Endothelial cell of umbilical vein (primary cell): Measurements from ENCODE around the gene KAT6B. TPM values are rescaled to one million over a fixed set of nuclear protein-coding genes. Genes with fewer than 3 reads are reported as not detected.

ENCODE experiments used
- BruUV-seq: library from RNA; stranded (reverse); fragments of 400-500 nt; replicated peaks from 2 replicates; lab custom pipeline; 2021; lab: Mats Ljungman, UMichigan
- CTCF ChIA-PET: fragments of 300-600, 350-600 bp; sonication (Branson Sonifier 250); formaldehyde crosslinking; loops from one replicate; lab custom pipeline; 2021; ENCODE audit warnings: antibody characterized with exemption, inconsistent platforms; lab: Charles Lee
- POLR2A ChIA-PET: fragments of 300-600, 350-600 bp; sonication (Branson Sonifier 250); formaldehyde crosslinking; loops from one replicate; lab custom pipeline; 2021; ENCODE audit warnings: antibody characterized with exemption, inconsistent platforms; lab: Charles Lee
- DNase-seq: peaks from one replicate; pipeline ENCODE4 v3.0.0-alpha.2; 2011; ENCODE audit warnings: low read depth, low spot score
- FAIRE-seq: peaks from 2 replicates; lab custom pipeline; 2011; peaks lifted over from hg19 to GRCh38; lab: Jason Lieb, UNC
- H2AFZ ChIP-seq: 2 replicates; pipeline ENCODE4 v1.6.0; 2012; ENCODE audit warnings: low read depth, low read length, control low read depth, inconsistent platforms
- H3K27ac ChIP-seq: 2 replicates; pipeline ENCODE4 v1.5.1; 2011; ENCODE audit warnings: low read depth, mild to moderate bottlenecking, control low read depth, low read length, moderate library complexity; ENCODE audit not compliant: insufficient read depth
- H3K27me3 ChIP-seq, 2 experiments: 2 replicates each; pipeline versions ENCODE4 v1.6.0 to v1.6.1; 2011; ENCODE audit warnings: low read length in 2 of 2, mixed read lengths in 1 of 2; ENCODE audit not compliant: control insufficient read depth in 2 of 2, insufficient read depth in 2 of 2
- H3K36me3 ChIP-seq, 2 experiments: 2 replicates in 1 of 2; 3 replicates in 1 of 2; pipeline ENCODE4 v1.5.1; 2011; ENCODE audit warnings: low read length in 2 of 2, mild to moderate bottlenecking in 1 of 2, moderate library complexity in 1 of 2; ENCODE audit not compliant: control insufficient read depth in 2 of 2, insufficient read depth in 2 of 2; ENCODE audit errors: extremely low read depth in 1 of 2
- H3K4me1 ChIP-seq: 3 replicates; pipeline ENCODE4 v1.5.1; 2011; ENCODE audit warnings: mild to moderate bottlenecking, low read length; ENCODE audit not compliant: control insufficient read depth, insufficient read depth; ENCODE audit errors: extremely low read depth
- H3K4me2 ChIP-seq: 2 replicates; pipeline ENCODE4 v1.6.1; 2011; ENCODE audit warnings: low read length, control low read depth, mixed read lengths; ENCODE audit not compliant: insufficient read depth
- H3K4me3 ChIP-seq, 3 experiments: fragments of 200-600 bp in 1 of 3; sonication (generic), shearing (Covaris generic) in 1 of 3; replicated peaks in 1 of 3; 2 replicates each; pipeline ENCODE4 v1.5.1; 2011 to 2016; ENCODE audit warnings: control low read depth in 3 of 3, low read length in 3 of 3, mild to moderate bottlenecking in 2 of 3, inconsistent platforms in 1 of 3, low read depth in 1 of 3, moderate library complexity in 1 of 3; ENCODE audit not compliant: insufficient read depth in 1 of 3
- H3K79me2 ChIP-seq: 2 replicates; pipeline ENCODE4 v1.6.0; 2012; ENCODE audit warnings: low read length, inconsistent platforms; ENCODE audit not compliant: control insufficient read depth, insufficient read depth
- H3K9ac ChIP-seq: replicated peaks from 2 replicates; pipeline ENCODE3; 2011; ENCODE audit warnings: low read length, control low read depth; ENCODE audit not compliant: insufficient read depth; ENCODE audit errors: extremely low read depth
- H3K9me1 ChIP-seq: replicated peaks from 3 replicates; pipeline ENCODE4 v1.6.0; 2011; ENCODE audit warnings: mild to moderate bottlenecking, low read length; ENCODE audit not compliant: control insufficient read depth, insufficient read depth; ENCODE audit errors: extremely low read depth
- H3K9me3 ChIP-seq: replicated peaks from 2 replicates; pipeline ENCODE4 v1.5.1; 2012; ENCODE audit warnings: low read length, inconsistent platforms; ENCODE audit not compliant: control insufficient read depth, insufficient read depth
- H4K20me1 ChIP-seq: replicated peaks from 2 replicates; pipeline ENCODE3; 2011; ENCODE audit warnings: mild to moderate bottlenecking, low read length; ENCODE audit not compliant: control insufficient read depth, insufficient read depth; ENCODE audit errors: extremely low read depth
- EZH2 ChIP-seq: IDR thresholded peaks from 2 replicates; pipeline ENCODE4 v1.6.1; 2012; ENCODE audit warnings: borderline replicate concordance, low read depth, mild to moderate bottlenecking, moderate library complexity, low read length, inconsistent platforms; ENCODE audit not compliant: severe bottlenecking
- FOS ChIP-seq: IDR thresholded peaks from 2 replicates; pipeline ENCODE4 v1.6.1; 2011; ENCODE audit warnings: mild to moderate bottlenecking, low read length, moderate library complexity, borderline replicate concordance; ENCODE audit not compliant: insufficient read depth
- GATA2 ChIP-seq: IDR thresholded peaks from 2 replicates; pipeline ENCODE4 v1.7.0; 2011; ENCODE audit warnings: low read depth, mild to moderate bottlenecking, moderate library complexity, mixed read lengths, low read length; ENCODE audit not compliant: insufficient read length, insufficient read depth
- JUN ChIP-seq: IDR thresholded peaks from 2 replicates; pipeline ENCODE4 v1.6.1; 2011; ENCODE audit warnings: borderline replicate concordance, low read depth; ENCODE audit not compliant: insufficient read length, insufficient read depth
- MYC ChIP-seq: IDR thresholded peaks from one replicate; pipeline ENCODE4 v1.6.1; 2011; ENCODE audit warnings: mild to moderate bottlenecking, low read depth, low read length
- POLR2A ChIP-seq: IDR thresholded peaks from 2 replicates; pipeline ENCODE4 v1.6.1; 2012; ENCODE audit warnings: low read depth, mild to moderate bottlenecking, control low read depth, low read length
- POLR2AphosphoS5 ChIP-seq: IDR thresholded peaks from 2 replicates; pipeline ENCODE4 v1.6.1; 2012; ENCODE audit warnings: low read depth, mild to moderate bottlenecking, control low read depth, low read length, moderate library complexity; ENCODE audit not compliant: insufficient read depth
- dilution Hi-C: fragments of 300-500 bp; cut with MboI; formaldehyde crosslinking; loops from one replicate; pipeline ENCODE4 v1.15.0; 2019; ENCODE audit warnings: low sequenced_read_pairs; ENCODE audit not compliant: extremely low pct_ligation_motif_present
- intact Hi-C: fragments of 100-400 bp; cut with micrococcal nuclease; formaldehyde crosslinking; loops from one replicate; pipeline ENCODE4 v1.10.0; 2022
- polyA plus RNA-seq, 4 experiments: library from polyadenylated mRNA; depleted of rRNA in 3 of 4; stranded (reverse) in 3 of 4; unstranded in 1 of 4; fragments of >200 nt; gene quantifications; 2 replicates each; pipeline versions ENCODE4 v1.2.1 to v1.2.3, GENCODE V29; 2011 to 2012; ENCODE audit warnings: missing spikeins in 1 of 4
- total RNA-seq: library from RNA; stranded (reverse); gene quantifications from 2 replicates; pipeline ENCODE4 v1.2.3, GENCODE V29; 2021
- TF ChIP-seq, protein P1 (sequence below): IDR thresholded peaks from 2 replicates; pipeline ENCODE4 v1.6.1; 2011; ENCODE audit not compliant: insufficient read depth, insufficient read length
- TF ChIP-seq, protein P2 (sequence below), 2 donors: IDR thresholded peaks; 1 replicate in 1 of 2; 2 replicates in 1 of 2; pipeline ENCODE4 v1.5.1; 2011; ENCODE audit warnings: low read length in 2 of 2, mild to moderate bottlenecking in 2 of 2, moderate library complexity in 2 of 2, control low read depth in 1 of 2, inconsistent platforms in 1 of 2, low read depth in 1 of 2; ENCODE audit not compliant: insufficient read depth in 1 of 2; ENCODE audit errors: extremely low read depth in 1 of 2

Gene KAT6B
- total and polyA plus RNA-seq, 2 donors (not counting 3 experiments of a cell fraction or from before 2014, with no cell fraction given): 4.5 to 17.0 TPM

DNA sequence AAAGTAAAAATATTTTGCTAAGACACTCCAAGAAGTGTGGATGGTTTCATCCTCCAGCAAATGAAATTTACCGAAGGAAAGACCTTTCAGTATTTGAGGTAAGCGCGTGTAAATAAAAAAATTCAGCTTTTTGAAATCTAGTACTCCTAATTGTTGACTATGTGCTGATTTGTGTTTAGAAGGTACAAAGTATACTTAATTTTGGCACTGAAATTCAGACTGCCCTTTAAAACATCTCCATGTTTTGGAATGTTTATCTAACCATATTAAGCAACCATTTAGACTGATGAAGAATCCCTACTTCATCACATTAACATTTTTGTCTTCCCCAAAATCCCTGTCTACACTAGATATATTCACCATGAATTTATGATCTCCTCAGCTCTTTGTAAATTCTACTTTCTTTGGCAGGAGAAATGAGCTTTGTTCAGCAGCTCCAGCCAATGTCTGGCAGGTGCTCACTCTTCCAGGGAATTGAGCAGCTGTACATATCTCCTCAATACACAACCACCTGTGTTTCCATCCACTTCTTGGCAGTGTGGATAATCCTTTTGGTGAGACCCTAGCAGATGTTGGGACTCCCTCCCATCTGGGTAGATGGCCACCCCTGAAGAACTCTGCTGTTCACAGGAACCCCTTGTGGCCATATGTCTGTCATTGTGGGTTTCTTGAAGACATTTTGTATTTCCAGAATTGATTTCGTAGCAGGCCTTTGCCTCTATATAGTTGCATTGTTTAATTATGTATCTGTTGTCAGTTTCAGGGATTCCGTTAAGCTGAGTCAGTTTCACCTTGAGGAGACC, 155.6 kb downstream of the KAT6B start:
- FAIRE-seq (no peak), DNase-seq (no peak)
- Histone ChIP-seq H3K4me3 (no peak overlapping the region), H2AFZ (no peak overlapping the region), H3K79me2 (no peaks in the 10 kb centered on the region), H3K9ac (no peak overlapping the region), H3K27me3 (no peaks in the 10 kb centered on the region), H4K20me1 (no peaks in the 10 kb centered on the region), H3K27ac (no peak overlapping the region), H3K9me3 (no peaks in the 10 kb centered on the region), H3K4me2 (no peak overlapping the region), H3K4me1 (no peaks in the 10 kb centered on the region), H3K36me3 (no peaks in the 10 kb centered on the region), H3K9me1 (no peaks in the 10 kb centered on the region)
- no peak for TF ChIP-seq EZH2
- TF ChIP-seq FOS: no peak
- TF ChIP-seq JUN: no peak
- no peak for TF ChIP-seq MYC
- TF ChIP-seq, protein P1, sequence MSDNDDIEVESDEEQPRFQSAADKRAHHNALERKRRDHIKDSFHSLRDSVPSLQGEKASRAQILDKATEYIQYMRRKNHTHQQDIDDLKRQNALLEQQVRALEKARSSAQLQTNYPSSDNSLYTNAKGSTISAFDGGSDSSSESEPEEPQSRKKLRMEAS: no peak
- TF ChIP-seq POLR2A: no peak
- TF ChIP-seq GATA2: no peak
- TF ChIP-seq, protein P2, sequence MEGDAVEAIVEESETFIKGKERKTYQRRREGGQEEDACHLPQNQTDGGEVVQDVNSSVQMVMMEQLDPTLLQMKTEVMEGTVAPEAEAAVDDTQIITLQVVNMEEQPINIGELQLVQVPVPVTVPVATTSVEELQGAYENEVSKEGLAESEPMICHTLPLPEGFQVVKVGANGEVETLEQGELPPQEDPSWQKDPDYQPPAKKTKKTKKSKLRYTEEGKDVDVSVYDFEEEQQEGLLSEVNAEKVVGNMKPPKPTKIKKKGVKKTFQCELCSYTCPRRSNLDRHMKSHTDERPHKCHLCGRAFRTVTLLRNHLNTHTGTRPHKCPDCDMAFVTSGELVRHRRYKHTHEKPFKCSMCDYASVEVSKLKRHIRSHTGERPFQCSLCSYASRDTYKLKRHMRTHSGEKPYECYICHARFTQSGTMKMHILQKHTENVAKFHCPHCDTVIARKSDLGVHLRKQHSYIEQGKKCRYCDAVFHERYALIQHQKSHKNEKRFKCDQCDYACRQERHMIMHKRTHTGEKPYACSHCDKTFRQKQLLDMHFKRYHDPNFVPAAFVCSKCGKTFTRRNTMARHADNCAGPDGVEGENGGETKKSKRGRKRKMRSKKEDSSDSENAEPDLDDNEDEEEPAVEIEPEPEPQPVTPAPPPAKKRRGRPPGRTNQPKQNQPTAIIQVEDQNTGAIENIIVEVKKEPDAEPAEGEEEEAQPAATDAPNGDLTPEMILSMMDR (IDR thresholded peaks at IDR 0.05; ENCODE audit: extremely low read depth in 1 of 2, insufficient read depth in 1 of 2, low read depth in 1 of 2, low read length in 2 of 2): no peak
- TF ChIP-seq POLR2AphosphoS5: no peak
- intact Hi-C loops (no loop called here), dilution Hi-C loops (no loop called here)
- no TSS peak for BruUV-seq
- CTCF ChIA-PET: no interaction called here
- POLR2A ChIA-PET: no interaction called here
